Activated CD4-positive, alpha-beta memory T cell treated with anti-CD3 and anti-CD28 coated beads, Interleukin-2, amount 10 ng/mL, durations not matched to agents 7 days and 5 days (primary cell): Measurements from ENCODE around the gene NT5DC3. TPM values are rescaled to one million over a fixed set of nuclear protein-coding genes. Genes with fewer than 3 reads are reported as not detected.

Experiments used
- CTCF ChIA-PET: fragments of 350-600 bp; sonication (Branson Sonifier 250); formaldehyde crosslinking; loops from one replicate; lab custom pipeline; 2021; ENCODE audit warnings: antibody characterized with exemption, inconsistent platforms; lab: Charles Lee
- POLR2A ChIA-PET: fragments of 350-600 bp; sonication (Branson Sonifier 250); formaldehyde crosslinking; loops from one replicate; lab custom pipeline; 2021; ENCODE audit warnings: antibody characterized with exemption; lab: Charles Lee
- DNase-seq: peaks from one replicate; pipeline ENCODE4 v3.0.0-alpha.2; 2020
- H3K27ac Mint-ChIP-seq: one replicate; pipeline ENCODE4 v1.8.0; 2021; ENCODE audit warnings: mild to moderate bottlenecking, mixed read lengths
- H3K27me3 Mint-ChIP-seq: one replicate; pipeline ENCODE4 v1.8.0; 2021; ENCODE audit warnings: mixed read lengths
- H3K36me3 Mint-ChIP-seq: one replicate; pipeline ENCODE4 v1.8.0; 2021; ENCODE audit warnings: low read depth, mixed read lengths
- H3K4me1 Mint-ChIP-seq: one replicate; pipeline ENCODE4 v1.8.0; 2021; ENCODE audit warnings: mixed read lengths
- H3K4me3 Mint-ChIP-seq: one replicate; pipeline ENCODE4 v1.8.0; 2021; ENCODE audit warnings: mild to moderate bottlenecking, mixed read lengths
- H3K9me3 Mint-ChIP-seq: one replicate; pipeline ENCODE4 v1.8.0; 2021; ENCODE audit warnings: mixed read lengths
- total RNA-seq, 2 experiments: library from RNA; stranded (reverse); gene quantifications; one replicate each; pipeline ENCODE4 v1.2.3, GENCODE V29; 2021

NT5DC3 gene
- total RNA-seq, 2 experiments from 2014 or later = 3.2 to 3.4 TPM

DNA sequence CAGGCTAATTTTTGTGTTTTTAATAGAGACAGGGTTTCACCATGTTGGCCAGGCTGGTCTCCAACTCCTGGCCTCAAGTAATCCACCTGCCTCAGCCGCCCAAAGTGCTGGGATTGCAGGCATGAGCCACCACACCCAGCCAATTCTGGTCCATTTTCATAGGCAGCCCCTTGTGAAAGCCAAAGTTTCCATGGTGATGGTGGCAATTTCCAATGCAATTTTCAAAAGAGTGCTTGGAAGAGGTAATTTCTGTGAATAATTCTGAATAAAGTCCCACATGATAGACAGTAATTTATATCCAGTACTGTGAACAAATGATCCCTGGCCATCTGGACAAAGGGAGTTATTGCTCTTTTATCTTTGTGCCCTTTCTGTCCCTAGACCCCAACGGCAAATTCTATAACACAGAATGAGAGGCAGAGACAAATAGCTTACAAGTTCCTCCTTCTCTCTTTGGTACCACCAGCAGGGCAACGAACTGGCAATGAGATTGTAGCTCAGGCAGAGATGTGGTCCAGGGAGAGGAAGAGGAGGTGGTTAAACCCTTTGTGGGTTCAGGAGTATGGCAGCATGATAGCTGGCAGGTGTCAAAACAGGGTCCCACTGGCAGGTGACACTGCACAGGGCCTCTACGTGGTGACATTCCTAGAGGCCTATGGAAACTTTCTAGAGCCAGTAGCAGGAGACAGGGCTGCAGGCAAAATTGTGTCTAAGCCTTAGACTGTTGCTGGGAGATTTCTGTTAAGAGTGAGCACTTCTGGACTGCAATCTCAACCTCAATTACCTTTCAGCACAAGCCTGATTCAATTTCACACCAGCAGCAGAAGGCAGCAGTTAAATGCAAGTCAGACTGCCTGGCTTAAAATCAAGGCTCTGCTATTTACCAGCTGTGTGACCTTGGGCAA is 46.5 kb downstream of the NT5DC3 start:
- Mint-ChIP-seq H3K4me3 (no peak overlapping the region), H3K9me3 (no peaks in the 10 kb centered on the region), H3K27me3 (no peaks in the 10 kb centered on the region), H3K4me1 (peaks cover 2% of the 10 kb centered on the region), H3K36me3 (no peaks in the 10 kb centered on the region), H3K27ac (no peak overlapping the region)
- ChIA-PET CTCF (no interaction called here), POLR2A (no interaction called here)
- DNase-seq = no peak

DNA sequence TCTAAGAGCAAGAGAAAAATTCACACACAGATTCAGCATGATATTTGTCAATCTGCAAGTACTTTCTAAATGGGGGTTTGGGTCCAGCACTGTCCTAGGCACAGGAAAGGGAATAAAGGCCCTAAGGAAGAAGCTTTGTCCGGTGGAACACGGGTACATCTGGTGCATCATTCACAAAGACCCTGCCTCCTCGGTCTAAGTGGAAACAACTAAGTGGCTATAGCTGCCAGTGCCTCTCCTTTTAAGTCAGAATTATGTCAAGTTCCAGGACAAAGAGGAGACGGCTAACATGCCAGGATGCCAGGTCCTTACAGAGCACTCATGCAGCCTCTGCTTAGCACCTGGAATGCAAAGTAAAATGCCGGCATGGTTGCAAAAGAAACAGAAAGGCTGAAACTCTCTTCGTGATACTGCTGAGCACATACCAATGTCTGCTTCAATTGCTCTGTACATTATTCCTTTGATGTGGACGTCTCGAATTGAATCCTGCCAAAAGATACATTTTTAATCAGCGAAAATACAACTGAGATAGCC is 47.5 kb downstream of the NT5DC3 start:
- Mint-ChIP-seq H3K27ac (no peak overlapping the region), H3K4me3 (no peak overlapping the region), H3K9me3 (no peaks in the 10 kb centered on the region), H3K36me3 (no peaks in the 10 kb centered on the region), H3K27me3 (no peaks in the 10 kb centered on the region), H3K4me1 (peaks cover 2% of the 10 kb centered on the region)
- DNase-seq = no peak
- ChIA-PET CTCF (no interaction called here), POLR2A (no interaction called here)

DNA sequence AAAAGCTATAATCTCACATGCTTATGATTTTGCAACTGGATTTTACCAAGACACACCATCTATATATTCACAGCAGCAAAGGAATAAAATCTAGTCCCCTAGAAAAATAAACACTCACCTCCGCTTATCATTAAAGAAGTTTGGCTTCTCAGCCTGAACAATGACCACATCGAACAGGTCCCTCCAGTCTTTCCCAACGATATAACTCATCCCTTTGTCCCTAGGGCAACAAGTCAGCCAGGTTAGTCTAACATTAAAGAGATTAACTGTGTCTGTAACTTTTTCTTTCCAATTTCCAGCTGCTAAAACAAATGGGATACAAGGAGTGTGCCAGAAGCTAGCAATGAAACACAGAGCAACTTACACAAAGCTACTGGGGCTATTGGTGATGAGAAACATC is 48.0 kb downstream of the NT5DC3 start:
- POLR2A ChIA-PET = no interaction called here
- H3K27ac Mint-ChIP-seq = no peak overlapping the region
- no peak for DNase-seq
- no peaks in the 10 kb centered on the region for H3K9me3 Mint-ChIP-seq
- CTCF ChIA-PET = no interaction called here
- no peaks in the 10 kb centered on the region for H3K27me3 Mint-ChIP-seq
- H3K36me3 Mint-ChIP-seq = no peaks in the 10 kb centered on the region
- no peak overlapping the region for H3K4me3 Mint-ChIP-seq
- peaks cover 2% of the 10 kb centered on the region for H3K4me1 Mint-ChIP-seq

DNA sequence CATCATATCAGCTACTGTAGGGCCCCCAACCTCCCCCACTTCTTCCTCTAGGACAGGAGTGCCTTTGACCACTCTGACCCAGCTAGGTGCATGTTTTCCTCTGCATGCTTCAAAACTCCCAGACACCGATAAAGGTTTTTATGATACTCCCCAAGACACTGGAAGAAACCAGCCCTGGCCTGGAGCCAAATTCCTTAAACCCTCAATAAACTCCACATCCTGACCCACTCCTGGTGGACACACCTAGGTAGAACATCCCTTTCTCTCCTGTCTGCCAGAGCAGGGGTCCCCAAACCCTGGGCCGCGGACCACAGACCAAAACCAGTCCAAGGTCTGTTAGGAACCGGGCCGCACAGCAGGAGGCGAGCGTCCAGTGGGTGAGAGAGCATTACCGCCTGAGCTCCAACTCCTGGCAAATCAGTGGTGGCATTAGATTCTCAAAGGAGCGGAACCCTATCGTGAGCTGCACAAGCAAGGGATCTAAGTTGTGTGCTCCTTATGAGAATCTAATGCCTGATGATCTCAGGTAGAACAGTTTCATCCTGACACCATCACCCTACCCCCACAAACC is 49.6 kb downstream of the NT5DC3 start:
- DNase-seq = no peak
- CTCF ChIA-PET = no interaction called here
- H3K9me3 Mint-ChIP-seq = no peaks in the 10 kb centered on the region
- peaks cover 2% of the 10 kb centered on the region for H3K4me1 Mint-ChIP-seq
- no peaks in the 10 kb centered on the region for H3K27me3 Mint-ChIP-seq
- H3K4me3 Mint-ChIP-seq = no peak overlapping the region
- H3K36me3 Mint-ChIP-seq = no peaks in the 10 kb centered on the region
- no peak overlapping the region for H3K27ac Mint-ChIP-seq
- POLR2A ChIA-PET = no interaction called here

DNA sequence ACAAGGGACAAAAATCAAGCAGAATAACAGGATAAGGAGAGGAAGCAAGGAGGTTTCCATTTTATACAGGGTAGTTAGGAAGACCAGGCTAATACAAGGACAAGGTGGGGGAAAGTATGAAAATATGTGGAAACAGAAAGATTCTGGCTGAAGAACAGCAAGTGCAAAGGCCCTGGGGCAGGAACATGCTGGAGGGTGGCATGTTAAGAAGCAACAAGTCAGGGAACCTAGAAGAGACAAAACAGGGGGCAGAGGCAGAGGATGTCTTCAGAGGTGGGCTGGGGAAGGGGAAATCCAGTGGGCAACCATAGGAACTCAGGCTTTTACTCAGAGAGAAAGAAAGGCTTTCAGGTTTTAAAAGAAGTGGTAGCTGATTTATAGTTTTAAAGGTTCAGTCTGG is 54.8 kb downstream of the NT5DC3 start:
- H3K27me3 Mint-ChIP-seq = no peaks in the 10 kb centered on the region
- POLR2A ChIA-PET = no interaction called here
- no peak overlapping the region for H3K4me3 Mint-ChIP-seq
- CTCF ChIA-PET = no interaction called here
- peaks cover 2% of the 10 kb centered on the region for H3K36me3 Mint-ChIP-seq
- no peaks in the 10 kb centered on the region for H3K9me3 Mint-ChIP-seq
- no peaks in the 10 kb centered on the region for H3K4me1 Mint-ChIP-seq
- DNase-seq = no peak
- H3K27ac Mint-ChIP-seq = no peak overlapping the region

DNA sequence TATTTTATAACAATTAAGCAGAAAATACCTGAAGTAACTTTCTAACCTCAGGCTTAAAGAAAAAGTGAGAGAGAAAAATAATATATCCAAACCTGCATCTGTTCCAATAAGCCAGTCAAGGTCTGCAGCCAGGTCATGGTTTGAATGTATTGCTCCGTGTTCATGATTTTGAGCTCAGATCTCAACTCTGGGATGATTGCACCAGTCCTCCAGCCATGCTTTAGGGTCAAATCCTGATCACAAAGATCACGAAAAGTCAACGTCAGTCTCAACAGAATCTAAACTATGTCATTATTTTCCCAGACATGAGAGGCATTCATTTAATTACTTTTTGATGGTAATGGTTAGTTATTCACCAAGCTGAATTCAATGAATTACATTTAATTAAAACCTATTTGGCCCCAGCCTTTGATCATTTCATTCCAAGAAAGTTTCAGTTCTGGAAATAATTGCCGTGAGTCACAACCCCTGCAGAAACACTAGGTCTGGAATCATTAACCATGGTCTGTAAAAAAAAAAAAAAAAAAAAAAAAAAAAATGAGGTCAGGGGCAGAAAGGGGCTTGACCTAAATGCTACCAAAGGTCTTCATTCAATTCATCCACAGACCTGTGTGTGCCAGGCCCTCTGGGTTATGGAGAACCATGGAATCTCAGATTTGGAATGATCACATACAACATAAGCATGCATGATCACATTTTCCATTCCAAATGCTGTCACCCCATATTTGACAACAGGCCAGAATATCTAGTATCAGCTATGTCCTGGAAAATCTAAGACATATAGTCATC is 55.6 kb downstream of the NT5DC3 start:
- Mint-ChIP-seq H3K27me3 (no peaks in the 10 kb centered on the region), H3K4me1 (no peaks in the 10 kb centered on the region), H3K9me3 (no peaks in the 10 kb centered on the region), H3K36me3 (peaks cover 2% of the 10 kb centered on the region), H3K27ac (no peak overlapping the region), H3K4me3 (no peak overlapping the region)
- no peak for DNase-seq
- POLR2A ChIA-PET = no interaction called here
- CTCF ChIA-PET = no interaction called here

DNA sequence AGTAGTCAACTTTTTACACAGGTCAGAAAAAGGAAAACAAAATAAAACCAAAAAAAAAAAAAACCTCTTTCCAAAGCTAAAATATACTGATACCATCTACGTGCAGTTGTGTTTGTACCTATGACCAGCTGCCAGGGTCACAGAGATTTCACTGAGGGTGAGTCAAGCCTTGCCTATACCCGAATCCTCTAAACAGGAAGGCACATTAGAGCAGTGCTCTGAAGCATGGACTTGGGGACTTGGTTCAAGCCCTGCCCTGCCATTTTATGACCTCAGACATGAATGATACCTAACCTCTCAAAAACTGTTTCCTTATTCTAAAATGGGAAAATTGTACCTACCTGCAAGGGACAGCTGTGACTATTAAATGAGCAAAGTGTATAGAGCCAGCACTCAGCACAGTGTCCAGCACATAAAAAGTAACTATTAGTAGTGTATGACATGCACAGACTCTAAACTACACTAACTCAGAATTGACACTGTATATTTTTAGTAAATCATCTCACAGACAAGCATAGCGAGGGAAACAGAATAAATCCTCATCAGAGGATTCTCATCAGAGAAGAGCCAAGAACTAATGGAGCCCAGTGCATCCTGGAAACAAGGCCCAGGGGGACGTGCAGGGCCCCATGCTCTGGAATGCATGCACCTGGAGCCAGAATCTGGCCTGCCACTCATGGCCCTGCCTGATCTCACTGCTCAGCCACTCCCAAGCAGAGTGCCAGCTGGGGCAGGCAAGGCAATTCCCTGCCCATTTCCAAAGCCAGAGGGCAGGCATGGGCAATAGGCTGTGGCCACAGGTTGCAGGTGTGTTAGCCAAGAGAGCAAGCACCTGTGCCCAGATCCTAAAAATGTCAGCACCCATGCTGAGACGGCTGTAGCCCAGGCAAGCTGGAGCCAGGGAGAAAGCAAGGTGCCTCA is 57.0 kb downstream of the NT5DC3 start:
- Mint-ChIP-seq H3K27ac (no peak overlapping the region), H3K9me3 (no peaks in the 10 kb centered on the region), H3K4me3 (no peak overlapping the region), H3K4me1 (no peaks in the 10 kb centered on the region), H3K36me3 (peaks cover 3% of the 10 kb centered on the region), H3K27me3 (no peaks in the 10 kb centered on the region)
- ChIA-PET POLR2A (no interaction called here), CTCF (no interaction called here)
- DNase-seq = no peak

DNA sequence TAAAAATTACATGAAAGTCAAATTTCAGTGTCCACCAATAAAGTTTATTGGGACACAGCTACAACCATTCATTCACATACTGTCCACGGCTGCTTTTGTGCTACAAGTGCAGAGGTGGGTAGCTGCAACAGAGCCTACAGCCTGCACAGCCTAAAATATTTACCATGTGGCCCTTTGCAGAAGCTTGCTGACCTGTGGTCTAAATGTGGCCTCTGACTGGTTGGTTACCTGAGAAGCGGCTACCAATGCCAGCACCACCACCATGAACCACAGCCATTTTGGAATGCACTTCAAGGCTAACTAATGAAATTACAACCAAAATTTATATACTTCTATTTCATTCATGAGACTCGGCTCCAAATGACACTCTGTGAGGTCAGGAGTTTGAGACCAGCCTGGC is 58.6 kb downstream of the NT5DC3 start:
- H3K9me3 Mint-ChIP-seq = no peaks in the 10 kb centered on the region
- no peak overlapping the region for H3K27ac Mint-ChIP-seq
- ChIA-PET CTCF (no interaction called here), POLR2A (no interaction called here)
- DNase-seq = no peak
- peaks cover 6% of the 10 kb centered on the region for H3K36me3 Mint-ChIP-seq
- H3K4me3 Mint-ChIP-seq = no peak overlapping the region
- H3K27me3 Mint-ChIP-seq = no peaks in the 10 kb centered on the region
- no peaks in the 10 kb centered on the region for H3K4me1 Mint-ChIP-seq

DNA sequence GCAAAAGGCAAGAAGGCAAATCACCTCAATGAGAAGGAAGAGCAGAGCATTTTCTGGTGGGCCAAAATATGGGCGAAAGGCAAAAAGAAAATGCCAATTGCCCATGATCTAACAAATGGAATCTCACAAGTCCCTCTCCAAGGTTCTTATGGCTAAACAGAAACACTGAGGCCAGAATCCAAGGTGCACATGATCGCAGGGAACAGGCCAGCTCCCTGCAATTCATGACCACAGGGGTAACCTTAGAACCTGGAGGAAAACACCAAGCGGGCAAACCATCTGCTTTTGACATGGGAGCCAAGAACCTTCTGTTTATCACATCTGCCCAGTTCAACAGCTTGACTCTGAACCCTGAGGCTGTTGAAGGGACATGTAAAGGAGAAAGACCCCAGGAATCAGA is 60.0 kb downstream of the NT5DC3 start:
- Mint-ChIP-seq H3K4me1 (no peaks in the 10 kb centered on the region), H3K9me3 (no peaks in the 10 kb centered on the region), H3K27ac (no peak overlapping the region), H3K4me3 (no peak overlapping the region), H3K36me3 (peaks cover 6% of the 10 kb centered on the region), H3K27me3 (no peaks in the 10 kb centered on the region)
- no peak for DNase-seq
- ChIA-PET POLR2A (no interaction called here), CTCF (no interaction called here)

DNA sequence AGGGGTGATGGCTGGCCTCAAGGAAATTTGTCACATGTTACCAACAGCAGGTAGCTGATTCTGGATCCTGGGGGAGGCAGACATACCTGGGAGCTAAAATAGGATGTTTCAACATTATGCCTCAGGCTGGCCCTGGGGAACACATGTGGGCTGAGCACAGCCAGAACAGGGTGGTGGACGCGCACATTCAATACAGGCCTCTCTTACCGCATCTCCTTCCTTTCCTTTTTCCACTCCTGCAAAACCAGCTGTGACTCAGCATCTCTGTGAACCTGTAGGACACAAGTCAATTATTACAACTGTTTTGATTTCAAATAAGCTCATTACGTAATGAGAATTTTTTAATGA is 61.0 kb downstream of the NT5DC3 start:
- ChIA-PET CTCF (no interaction called here), POLR2A (no interaction called here)
- no peak overlapping the region for H3K4me3 Mint-ChIP-seq
- H3K4me1 Mint-ChIP-seq = no peaks in the 10 kb centered on the region
- DNase-seq = no peak
- H3K9me3 Mint-ChIP-seq = no peaks in the 10 kb centered on the region
- peaks cover 6% of the 10 kb centered on the region for H3K36me3 Mint-ChIP-seq
- no peak overlapping the region for H3K27ac Mint-ChIP-seq
- H3K27me3 Mint-ChIP-seq = no peaks in the 10 kb centered on the region

DNA sequence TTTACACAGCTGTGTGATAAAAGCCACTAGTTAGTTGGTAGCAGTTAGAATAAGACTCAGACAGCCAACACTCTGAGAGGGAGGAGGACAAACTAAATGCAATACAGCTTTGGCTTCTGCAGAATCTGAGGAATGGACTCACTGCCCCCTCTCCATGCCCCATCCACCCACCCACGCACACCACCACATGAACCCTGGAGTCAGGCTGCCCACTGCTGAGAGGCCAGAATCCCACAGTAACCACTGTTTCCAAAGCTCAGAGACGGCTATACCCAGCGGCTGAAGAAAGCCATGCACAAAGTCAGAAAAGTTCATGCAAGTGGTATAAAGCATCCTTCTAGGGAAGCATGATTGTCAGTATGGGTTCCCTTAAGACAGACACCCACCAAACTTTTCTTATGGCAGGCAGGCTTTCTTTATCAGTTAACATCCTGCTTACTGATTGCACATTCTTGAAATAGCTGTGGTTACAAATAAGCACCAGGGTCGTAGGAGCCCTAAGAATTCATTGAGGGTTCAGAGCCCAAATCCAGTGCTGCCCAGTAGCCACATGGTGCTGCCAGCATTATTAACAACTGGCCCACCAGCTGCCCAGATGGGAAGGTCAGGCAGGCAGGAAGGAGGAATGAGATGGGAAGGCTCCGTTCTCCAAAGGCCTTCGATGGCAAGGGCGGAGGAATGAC is 61.5 kb downstream of the NT5DC3 start:
- Mint-ChIP-seq H3K27ac (no peak overlapping the region), H3K4me1 (no peaks in the 10 kb centered on the region), H3K9me3 (no peaks in the 10 kb centered on the region), H3K27me3 (no peaks in the 10 kb centered on the region), H3K36me3 (peaks cover 6% of the 10 kb centered on the region), H3K4me3 (no peak overlapping the region)
- ChIA-PET CTCF (no interaction called here), POLR2A (no interaction called here)
- DNase-seq = no peak

DNA sequence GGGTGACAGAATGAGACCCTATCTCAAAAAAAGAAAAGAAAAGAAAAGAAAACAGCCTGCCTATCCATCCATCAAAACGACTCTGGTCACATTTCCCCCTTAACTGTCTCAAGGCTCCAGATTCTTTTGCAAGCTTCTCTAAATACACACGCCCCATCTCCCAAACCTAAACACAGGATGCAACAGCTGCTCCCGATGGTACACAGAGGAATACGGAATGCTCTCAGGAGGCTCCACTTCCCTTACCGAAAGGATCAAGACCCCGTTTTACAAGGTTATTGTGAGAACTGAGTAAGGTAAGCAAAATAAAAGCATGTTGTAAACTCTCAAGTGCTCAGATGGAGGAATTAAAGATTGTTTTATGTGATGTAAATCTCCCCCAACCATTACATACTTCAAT is 62.3 kb downstream of the NT5DC3 start:
- CTCF ChIA-PET = no interaction called here
- H3K27ac Mint-ChIP-seq = no peak overlapping the region
- no peaks in the 10 kb centered on the region for H3K9me3 Mint-ChIP-seq
- H3K4me3 Mint-ChIP-seq = no peak overlapping the region
- no peaks in the 10 kb centered on the region for H3K27me3 Mint-ChIP-seq
- POLR2A ChIA-PET = no interaction called here
- no peaks in the 10 kb centered on the region for H3K4me1 Mint-ChIP-seq
- peaks cover 6% of the 10 kb centered on the region for H3K36me3 Mint-ChIP-seq
- DNase-seq = no peak
